CD4-positive, alpha-beta T cell treated with Interleukin-4 for 4 hours (primary cell): ENCODE data around the gene GNG8.

Experiments used
- DNase-seq: peaks from one replicate; pipeline ENCODE4 v3.0.0-alpha.2; 2020

GNG8 gene

GRCh38 chr19:46601318-46602224 is 34.4 kb downstream of the GNG8 start, which contains the start of gene CALM3:
CALM3 (plus strand) TSS chr19:46601330; CDS start chr19:46601435, 105 bp downstream.
- DNase-seq: no peak

GRCh38 chr19:46600384-46601317 is 35.4 kb downstream of the GNG8 start:
- peak; percentile 98 for DNase-seq

GRCh38 chr19:46599716-46600373 is 36.2 kb downstream of the GNG8 start:
- DNase-seq: no peak

- no peak for DNase-seq
Observed at GRCh38 chr19:46598372-46598917, 37.6 kb downstream of the GNG8 start.

GRCh38 chr19:46596008-46596407 is 40.0 kb downstream of the GNG8 start:
- no peak for DNase-seq

GRCh38 chr19:46591870-46592269 is 44.1 kb downstream of the GNG8 start:
- no peak for DNase-seq

GRCh38 chr19:46591254-46591653 is 44.7 kb downstream of the GNG8 start:
- DNase-seq: no peak

- DNase-seq: no peak
Observed at GRCh38 chr19:46587861-46588260, 48.1 kb downstream of the GNG8 start.

GRCh38 chr19:46586294-46586693 is 49.7 kb downstream of the GNG8 start:
- DNase-seq: no peak

GRCh38 chr19:46585539-46585938 is 50.5 kb downstream of the GNG8 start:
- DNase-seq: no peak
